GM10266 (cell line): ENCODE data around the gene NEURL1.

Experiments used
- DNase-seq: peaks from one replicate; pipeline ENCODE4 v3.0.0; 2012; ENCODE audit errors: extremely low spot score
- CTCF ChIP-seq: IDR thresholded peaks from 2 replicates; pipeline ENCODE4 v1.5.1; 2012; ENCODE audit warnings: mild to moderate bottlenecking, low read depth; ENCODE audit not compliant: control insufficient read depth, insufficient read depth; ENCODE audit errors: missing control alignments

Gene NEURL1

GRCh38 chr10:103551619-103552602, 58.4 kb downstream of the NEURL1 start:
- DNase-seq, result no peak
- no peak for TF ChIP-seq CTCF

- no peak for DNase-seq
- no peak for TF ChIP-seq CTCF
Measured at GRCh38 chr10:103552856-103553742, 59.6 kb downstream of the NEURL1 start.

- no peak for DNase-seq
- no peak for TF ChIP-seq CTCF
Measured at GRCh38 chr10:103553743-103554487, 60.4 kb downstream of the NEURL1 start.

GRCh38 chr10:103554488-103555324, 61.2 kb downstream of the NEURL1 start:
- no peak for DNase-seq
- no peak for TF ChIP-seq CTCF

- no peak for TF ChIP-seq CTCF
Measured at GRCh38 chr10:103555325-103555649, 61.8 kb downstream of the NEURL1 start.

GRCh38 chr10:103555712-103556111, 62.2 kb downstream of the NEURL1 start:
- DNase-seq, result no peak
- no peak for TF ChIP-seq CTCF

More at GRCh38 chr10:103555325-103555649, 61.8 kb downstream of the NEURL1 start:
- DNase-seq, result no peak
